OCI-LY7 (cell line): ENCODE data around the gene SMYD3.

ENCODE experiments used
- EZH2phosphoT487 ChIP-seq: fragments of 200-600 bp; sonication (generic); IDR thresholded peaks from 2 replicates; pipeline ENCODE4 v1.6.1; 2018; ENCODE audit warnings: low read depth, borderline replicate concordance, mild to moderate bottlenecking, mixed run types, antibody characterized with exemption, low read length, moderate library complexity, mixed read lengths
- TF ChIP-seq, protein P1 (sequence below): fragments of 200-600 bp; sonication (generic); conservative IDR thresholded peaks from 2 replicates; pipeline ENCODE4 v1.5.1; 2014; ENCODE audit warnings: mild to moderate bottlenecking, antibody characterized with exemption, low read length, moderate library complexity, mixed read lengths

DNA sequence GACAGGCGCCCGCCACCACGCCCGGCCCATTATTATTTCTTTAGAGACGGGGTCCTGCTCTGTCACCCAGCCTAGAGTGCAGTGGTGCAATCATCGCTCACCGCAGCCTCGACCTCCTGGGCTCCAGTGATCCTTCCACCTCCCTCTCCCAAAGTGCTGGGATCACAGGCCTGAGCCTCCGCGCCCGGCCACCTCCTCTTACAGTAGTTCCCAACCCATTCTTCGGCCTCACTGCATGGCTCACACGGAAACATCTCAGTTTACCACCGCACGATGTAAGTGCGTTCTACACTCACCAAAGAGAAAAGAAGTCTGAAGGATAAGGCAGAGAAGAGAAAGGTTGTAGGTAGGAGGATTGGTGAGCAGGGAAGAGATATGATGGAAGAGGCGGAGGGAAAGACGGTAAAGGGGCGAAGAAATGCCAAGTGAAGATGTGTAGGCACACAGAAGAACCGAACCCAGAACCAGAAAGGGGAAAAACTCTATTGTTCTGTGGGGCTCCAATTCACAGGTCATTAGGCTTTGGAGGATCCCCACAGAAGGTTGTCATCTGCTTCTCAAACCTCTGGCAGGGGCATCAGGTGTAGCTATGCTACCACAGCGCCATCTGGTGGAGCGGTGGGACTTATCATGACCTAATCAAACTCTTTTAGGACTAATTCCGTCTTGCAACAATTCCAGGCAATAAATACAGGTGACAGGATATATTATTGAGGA lies 504.2 kb downstream of the SMYD3 start:
- TF ChIP-seq, protein P1, sequence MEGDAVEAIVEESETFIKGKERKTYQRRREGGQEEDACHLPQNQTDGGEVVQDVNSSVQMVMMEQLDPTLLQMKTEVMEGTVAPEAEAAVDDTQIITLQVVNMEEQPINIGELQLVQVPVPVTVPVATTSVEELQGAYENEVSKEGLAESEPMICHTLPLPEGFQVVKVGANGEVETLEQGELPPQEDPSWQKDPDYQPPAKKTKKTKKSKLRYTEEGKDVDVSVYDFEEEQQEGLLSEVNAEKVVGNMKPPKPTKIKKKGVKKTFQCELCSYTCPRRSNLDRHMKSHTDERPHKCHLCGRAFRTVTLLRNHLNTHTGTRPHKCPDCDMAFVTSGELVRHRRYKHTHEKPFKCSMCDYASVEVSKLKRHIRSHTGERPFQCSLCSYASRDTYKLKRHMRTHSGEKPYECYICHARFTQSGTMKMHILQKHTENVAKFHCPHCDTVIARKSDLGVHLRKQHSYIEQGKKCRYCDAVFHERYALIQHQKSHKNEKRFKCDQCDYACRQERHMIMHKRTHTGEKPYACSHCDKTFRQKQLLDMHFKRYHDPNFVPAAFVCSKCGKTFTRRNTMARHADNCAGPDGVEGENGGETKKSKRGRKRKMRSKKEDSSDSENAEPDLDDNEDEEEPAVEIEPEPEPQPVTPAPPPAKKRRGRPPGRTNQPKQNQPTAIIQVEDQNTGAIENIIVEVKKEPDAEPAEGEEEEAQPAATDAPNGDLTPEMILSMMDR, result peak; percentile 89
- no peak for TF ChIP-seq EZH2phosphoT487
